AG09319 (cell line): ENCODE data around the gene NEK7.

Experiments used
- DNase-seq: peaks from one replicate; pipeline ENCODE4 v3.0.0-alpha.2; 2010; ENCODE audit warnings: low read depth; ENCODE audit errors: extremely low read depth
- CTCF ChIP-seq: IDR thresholded peaks from 2 replicates; pipeline ENCODE4 v1.5.1; 2011; ENCODE audit warnings: low read depth, mild to moderate bottlenecking, inconsistent platforms, low read length, moderate library complexity

The NEK7 gene

GRCh38 chr1:198156745-198157240 lies at the start of gene NEK7:
NEK7 (plus strand) TSS chr1:198156998; CDS start chr1:198232581, 75,583 bp downstream.
- peak; percentile 62 for DNase-seq
- TF ChIP-seq CTCF = no peak

GRCh38 chr1:198107091-198107501 lies 49.7 kb upstream of the NEK7 start:
- no peak for TF ChIP-seq CTCF
- DNase-seq = no peak

GRCh38 chr1:198108636-198109370 lies 48.0 kb upstream of the NEK7 start:
- DNase-seq = no peak
- TF ChIP-seq CTCF = no peak

- no peak for TF ChIP-seq CTCF
Observed at GRCh38 chr1:198109371-198109715, 47.5 kb upstream of the NEK7 start.

GRCh38 chr1:198113342-198113750 lies 43.5 kb upstream of the NEK7 start:
- peak; percentile 87 for DNase-seq
- no peak for TF ChIP-seq CTCF

More at GRCh38 chr1:198109371-198109715, 47.5 kb upstream of the NEK7 start:
- DNase-seq = no peak

- no peak for TF ChIP-seq CTCF
- no peak for DNase-seq
Observed at GRCh38 chr1:198116069-198116468, 40.7 kb upstream of the NEK7 start.

GRCh38 chr1:198116469-198116868 lies 40.3 kb upstream of the NEK7 start:
- no peak for TF ChIP-seq CTCF
- DNase-seq = no peak
